ENCODE data around the gene CHD1.

Gene CHD1

DNA sequence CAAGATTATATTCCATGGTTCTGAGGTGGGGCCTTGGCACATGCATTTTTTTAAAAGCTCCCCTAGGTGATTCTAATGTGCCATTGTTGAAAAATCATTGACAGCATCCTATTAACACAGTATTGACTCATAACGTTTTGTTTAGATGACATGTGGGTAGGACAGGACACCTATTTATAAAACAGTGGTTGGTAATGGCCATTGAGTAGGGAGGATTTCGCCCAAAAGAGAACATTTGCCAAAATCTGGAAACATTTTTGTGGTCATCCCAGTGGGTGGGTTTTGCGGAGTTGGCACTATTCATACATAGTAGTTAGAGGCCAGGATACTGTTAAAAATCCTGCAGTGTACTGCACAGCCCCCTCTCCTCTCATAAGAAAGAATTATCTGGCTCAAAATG lies 6.4 kb upstream of the CHD1 start:
- DNase-seq (ENCODE audit: low read depth in 2 of 2): no peak

DNA sequence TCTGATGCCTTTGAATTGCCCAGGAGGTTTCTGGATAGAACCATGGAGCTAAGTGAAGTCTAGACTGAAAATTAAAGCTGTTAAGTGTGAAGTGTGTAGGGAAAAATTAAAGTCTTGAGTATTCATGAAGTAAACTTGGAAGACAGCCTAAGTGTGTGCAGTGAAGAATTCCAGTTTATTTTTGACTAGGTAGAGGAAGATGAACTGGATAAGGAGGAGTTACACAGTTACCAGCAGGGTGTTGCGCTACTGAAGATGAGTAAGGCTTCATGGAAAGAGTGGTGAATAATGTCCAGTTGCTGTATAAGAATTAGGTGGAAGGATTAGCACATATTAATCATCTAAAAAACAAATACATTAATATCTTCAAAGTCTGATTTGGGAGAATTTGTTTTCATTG lies 5.7 kb upstream of the CHD1 start:
- DNase-seq (ENCODE audit: low read depth in 2 of 2): no peak

GRCh38 chr5:98933445-98934072 lies 4.8 kb upstream of the CHD1 start:
- DNase-seq (ENCODE audit: low read depth in 2 of 2): no peak

DNA sequence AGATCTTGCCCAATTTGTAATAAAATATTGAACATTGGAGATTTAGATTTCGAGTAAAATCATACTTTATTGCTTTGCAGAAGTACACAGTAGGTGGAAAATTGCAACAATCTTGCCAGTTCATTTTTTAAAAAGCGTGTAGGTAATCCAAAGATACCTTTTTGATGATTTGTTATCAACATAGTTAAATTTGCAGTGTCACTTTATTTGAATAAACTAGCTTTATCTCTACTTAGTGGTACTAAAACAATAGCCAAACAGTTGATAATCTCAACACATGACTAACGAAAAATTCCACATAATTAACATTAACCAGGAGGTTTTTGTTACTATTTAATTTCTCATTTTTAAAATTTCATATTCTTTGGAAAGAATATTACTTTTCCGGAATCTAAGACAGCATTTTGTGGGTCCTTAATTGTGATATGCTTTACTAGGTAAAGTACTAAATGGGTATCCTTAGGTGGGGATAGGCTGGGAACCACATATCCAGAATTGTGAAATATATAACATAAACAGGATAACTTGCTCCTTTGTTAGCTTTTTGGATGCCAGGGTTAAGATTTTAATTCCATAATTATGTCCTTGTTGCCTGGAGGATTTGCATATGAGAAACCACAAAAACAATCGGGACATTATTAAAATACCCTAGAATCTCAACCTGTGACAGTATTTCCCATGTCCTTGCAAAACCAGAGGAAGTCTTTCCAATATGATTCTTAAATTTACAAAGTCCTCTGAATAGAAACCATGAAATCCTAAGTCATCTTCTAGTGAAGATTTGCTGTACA lies 2.4 kb upstream of the CHD1 start:
- no peak for DNase-seq (ENCODE audit: low read depth in 2 of 2)

GRCh38 chr5:98929710-98930298 lies 997 bp upstream of the CHD1 start:
- no peak for DNase-seq (ENCODE audit: low read depth in 2 of 2)

DNA sequence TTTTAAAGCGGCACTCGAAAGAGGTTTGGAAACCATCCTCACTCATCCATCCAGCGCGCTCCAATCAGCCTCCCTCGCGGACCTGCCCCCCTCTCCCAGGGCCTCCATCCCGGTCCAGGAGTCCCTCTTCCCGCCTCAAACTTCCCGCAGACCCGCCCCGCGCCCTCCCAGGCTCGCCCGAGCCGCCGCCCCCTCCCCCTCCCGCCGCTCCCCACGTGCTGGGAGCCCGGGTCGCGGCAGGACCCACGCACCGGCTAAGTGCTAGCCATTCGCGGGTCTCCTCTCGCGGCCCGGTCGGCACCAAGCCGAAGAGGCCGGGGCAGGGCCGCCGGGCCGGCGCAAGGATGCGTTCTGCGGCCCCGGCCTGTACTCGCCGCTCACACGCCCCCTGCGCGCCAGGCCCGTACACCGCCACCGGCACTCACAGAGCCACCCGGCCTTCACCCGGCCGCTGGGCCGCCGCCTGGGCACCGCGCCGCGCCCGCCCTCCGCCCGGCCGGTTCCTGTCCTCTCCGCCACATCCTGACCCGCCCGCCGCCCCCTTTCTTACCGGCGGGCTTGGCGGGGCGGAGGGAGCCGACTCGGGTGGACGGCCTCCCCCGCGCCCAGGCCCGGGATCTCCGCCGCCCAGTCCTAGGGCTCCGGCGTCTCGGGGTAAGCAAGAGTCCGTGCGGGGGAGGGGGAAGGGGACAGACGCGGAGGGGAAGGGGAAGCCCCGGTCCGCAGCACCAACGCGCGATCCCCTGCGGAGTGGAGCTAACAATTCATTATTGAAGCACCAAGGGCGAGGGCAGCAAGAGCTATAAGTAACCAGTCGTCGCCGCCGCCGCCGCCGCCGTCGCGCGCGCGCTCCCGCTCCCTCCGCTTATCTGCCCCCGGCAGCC lies 576 bp downstream of the CHD1 start:
- peak in 1 of 2 donors; percentile 23 for DNase-seq (ENCODE audit: low read depth in 2 of 2)

- DNase-seq (ENCODE audit: low read depth in 2 of 2): peak; percentile 20 to 37
Observed at GRCh38 chr5:98927242-98927988, 1.4 kb downstream of the CHD1 start.

- DNase-seq (ENCODE audit: low read depth in 2 of 2): no peak
Observed at GRCh38 chr5:98923966-98924365, 4.8 kb downstream of the CHD1 start.

DNA sequence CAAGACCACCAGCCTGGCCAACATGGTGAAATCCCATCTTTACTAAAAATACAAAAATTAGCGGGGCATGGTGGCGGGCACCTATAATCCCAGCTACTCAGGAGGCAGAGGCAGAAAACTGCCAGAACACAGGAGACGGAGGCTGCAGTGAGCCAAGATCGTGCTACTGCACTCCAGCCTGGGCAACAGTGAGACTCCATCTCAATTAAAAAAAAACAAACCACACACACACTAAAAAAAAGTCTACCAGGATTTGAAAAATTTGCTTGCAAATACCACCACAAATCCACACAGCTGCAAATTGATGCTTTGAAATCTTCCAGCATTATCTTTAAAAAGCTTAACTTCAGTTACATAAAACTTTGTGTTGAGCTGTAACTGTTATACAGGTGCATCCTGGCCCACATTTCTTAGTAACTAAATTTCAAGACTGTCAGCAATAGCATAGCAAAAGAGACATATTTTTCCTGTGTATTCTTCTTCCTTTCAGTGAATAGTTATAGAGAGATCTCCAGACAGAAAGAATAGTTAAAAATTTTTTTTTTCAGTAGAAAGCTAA lies 6.8 kb downstream of the CHD1 start:
- DNase-seq (ENCODE audit: low read depth in 2 of 2): no peak

DNA sequence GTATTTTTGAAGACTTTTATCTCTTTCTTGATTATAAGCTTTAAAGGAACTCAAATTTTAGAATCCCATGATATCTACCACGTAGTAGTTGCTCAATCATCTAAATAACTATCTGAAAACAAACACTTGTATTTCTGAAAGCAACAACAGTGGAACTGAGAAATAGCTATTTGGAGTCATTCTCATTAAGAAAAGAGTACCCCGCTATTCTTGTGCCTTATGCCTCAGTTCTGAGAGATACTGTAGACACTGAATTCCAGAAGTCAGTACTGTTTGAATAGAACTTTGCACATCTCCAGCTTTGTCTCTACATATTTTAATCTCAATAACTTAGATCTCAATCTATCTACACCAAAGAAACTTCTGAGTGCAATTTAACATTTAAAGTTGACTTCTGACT lies 11.4 kb downstream of the CHD1 start:
- DNase-seq (ENCODE audit: low read depth in 2 of 2): no peak

DNA sequence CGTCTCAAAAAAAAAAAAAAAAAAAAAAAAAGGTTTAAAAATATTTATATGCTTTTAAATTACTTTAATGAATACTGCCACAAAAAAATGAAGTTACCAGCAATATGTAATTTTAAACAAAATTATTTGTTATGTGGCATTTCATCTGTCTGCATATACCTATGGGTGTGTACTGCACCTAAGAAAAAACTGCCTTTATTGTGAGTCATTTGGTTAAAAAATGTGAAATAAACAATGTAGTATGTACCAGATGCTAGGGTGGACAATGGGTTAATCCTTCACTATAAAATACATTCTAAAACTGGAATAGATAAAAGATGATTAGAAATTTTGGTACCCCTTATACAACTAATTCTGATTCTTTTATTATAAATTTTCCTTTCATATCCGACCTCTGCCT lies 12.3 kb downstream of the CHD1 start:
- DNase-seq (ENCODE audit: low read depth in 2 of 2): no peak

- no peak for DNase-seq (ENCODE audit: low read depth in 2 of 2)
Observed at GRCh38 chr5:98913911-98914310, 14.9 kb downstream of the CHD1 start.

GRCh38 chr5:98911280-98912040 lies 17.3 kb downstream of the CHD1 start:
- no peak for DNase-seq (ENCODE audit: low read depth in 2 of 2)

DNA sequence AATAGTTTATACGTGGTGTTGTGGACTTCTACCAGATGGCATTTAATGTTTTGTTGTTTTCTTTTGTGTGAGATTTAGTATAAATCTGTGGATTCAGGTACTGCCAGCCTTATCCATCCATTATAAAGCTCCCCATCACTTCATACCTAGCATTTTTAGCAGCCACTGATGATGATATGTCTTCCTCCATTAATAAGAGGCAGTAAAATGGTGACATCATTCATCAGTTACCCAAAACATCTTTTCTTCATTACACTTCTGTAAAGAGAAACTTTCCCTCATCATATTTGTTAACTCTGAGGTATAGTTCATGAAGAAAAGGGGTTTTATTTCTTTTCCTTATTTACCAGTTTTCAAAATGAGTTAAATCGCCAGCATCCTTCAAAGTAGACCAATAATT lies 19.4 kb downstream of the CHD1 start:
- no peak for DNase-seq (ENCODE audit: low read depth in 2 of 2)

DNA sequence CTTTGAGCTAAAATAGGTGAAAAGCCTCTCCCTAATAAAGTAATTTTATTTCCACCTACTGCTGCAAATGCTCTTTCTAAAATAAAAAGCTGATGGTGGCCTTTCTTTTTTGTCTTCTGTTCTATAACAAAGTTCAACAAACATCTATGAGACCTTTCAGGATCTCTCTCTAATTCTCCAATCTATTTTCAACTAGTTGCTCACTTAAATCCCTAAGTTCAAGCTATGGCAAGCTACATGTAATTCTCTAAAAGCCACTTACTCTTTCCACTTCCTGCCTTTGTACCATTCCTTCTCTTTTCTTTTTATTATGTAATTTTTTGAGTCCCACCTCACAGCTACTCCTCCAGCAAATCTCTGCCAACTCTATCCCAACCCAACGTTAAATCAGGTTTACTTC lies 20.9 kb downstream of the CHD1 start:
- no peak for DNase-seq (ENCODE audit: low read depth in 2 of 2)

GRCh38 chr5:98906756-98907355 lies 22.0 kb downstream of the CHD1 start:
- DNase-seq (ENCODE audit: low read depth in 2 of 2): no peak

DNA sequence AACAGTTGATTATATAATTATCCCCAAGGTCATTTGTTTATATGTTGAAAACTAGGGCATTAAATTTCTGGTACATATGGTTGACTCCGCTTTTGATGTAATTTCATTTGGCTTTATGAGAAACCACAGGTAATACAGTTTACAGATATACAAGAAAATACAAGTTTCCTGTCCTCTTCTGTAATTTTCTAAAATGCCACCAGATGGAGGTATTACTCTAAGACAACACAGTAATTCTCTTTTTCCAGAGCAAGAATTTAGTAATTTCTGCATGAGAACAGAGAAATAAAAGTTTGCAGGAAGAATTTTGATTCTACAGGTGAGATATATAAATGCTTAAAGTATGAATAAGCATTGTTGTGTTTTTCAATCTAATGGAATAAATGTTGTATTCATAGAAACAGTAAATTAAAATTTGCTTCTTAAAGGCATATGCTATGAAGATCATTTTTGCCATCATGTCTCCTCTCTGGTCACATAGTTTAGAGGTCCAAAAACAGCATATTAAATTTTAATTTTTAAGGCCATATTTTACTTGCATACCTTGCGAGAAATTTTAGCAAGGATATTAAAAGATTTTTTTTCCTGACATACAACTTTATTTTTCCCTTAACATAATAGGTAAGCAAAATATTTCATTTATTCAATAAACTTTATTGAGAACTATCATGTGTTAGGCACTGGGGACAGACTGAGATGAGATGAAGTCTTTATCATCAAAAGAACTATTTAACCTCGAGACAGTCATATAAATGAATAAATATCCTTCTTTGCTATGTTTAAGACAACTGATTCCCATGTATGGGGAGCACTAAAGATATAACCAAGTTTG lies 22.7 kb downstream of the CHD1 start:
- DNase-seq (ENCODE audit: low read depth in 2 of 2): no peak

- DNase-seq (ENCODE audit: low read depth in 2 of 2): no peak
Observed at GRCh38 chr5:98904780-98905179, 24.0 kb downstream of the CHD1 start.

DNA sequence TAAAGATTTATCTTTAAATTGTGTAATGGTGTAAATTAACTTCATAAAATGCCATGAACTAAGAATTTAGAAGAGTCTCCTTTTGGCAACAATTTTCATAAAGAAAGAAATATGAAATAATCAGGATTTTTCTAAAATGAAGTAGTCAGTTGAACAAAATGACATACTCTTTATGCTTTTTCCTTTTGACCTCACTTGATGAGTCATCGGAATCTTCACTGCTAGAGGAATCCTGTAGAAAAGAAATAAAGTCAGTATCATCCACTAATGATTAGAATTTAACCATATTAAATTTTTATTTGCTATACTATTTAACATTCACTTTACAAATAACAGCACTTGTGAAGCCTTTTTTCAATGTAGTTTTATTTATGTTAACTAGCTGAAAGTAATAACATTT lies 26.1 kb downstream of the CHD1 start:
- DNase-seq (ENCODE audit: low read depth in 2 of 2): no peak
